ENCODE measurements around the gene INPP4A. TPM values are rescaled to one million over a fixed set of nuclear protein-coding genes. Genes with fewer than 3 reads are reported as not detected.
"Not testable (repeated sequence)": the region's sequence is repeated elsewhere in the genome, so short reads cannot be mapped to it uniquely, and the experiment has no call there.

The INPP4A gene
- polyA plus RNA-seq, 3 donors: 3.5 to 6.9 (median 4.9) TPM

- 92 to 93% (median 93%) methylated on average over 9 of the region's 9 CpGs for WGBS, 3 donors
- no peak overlapping the region for H3K27ac ChIP-seq (ENCODE audit: low read depth, low read length)
Measured at GRCh38 chr2:98578231-98578630, 133.6 kb downstream of the INPP4A start.

GRCh38 chr2:98579926-98580325 lies 135.3 kb downstream of the INPP4A start:
- WGBS, 3 donors: 84 to 86% (median 86%) methylated on average over 7 of the region's 7 CpGs
- no peak overlapping the region for H3K27ac ChIP-seq (ENCODE audit: low read depth, low read length)

GRCh38 chr2:98580656-98581284 lies 136.1 kb downstream of the INPP4A start:
- WGBS, 3 donors: 93 to 94% (median 93%) methylated on average over 10 of the region's 10 CpGs
- no peak overlapping the region for H3K27ac ChIP-seq (ENCODE audit: low read depth, low read length)

- H3K27ac ChIP-seq (ENCODE audit: low read depth, low read length): no peak overlapping the region
- 94 to 97% (median 96%) methylated on average over 9 of the region's 9 CpGs for WGBS, 3 donors
Measured at GRCh38 chr2:98582523-98582922, 137.9 kb downstream of the INPP4A start.

GRCh38 chr2:98583276-98583675 lies 138.6 kb downstream of the INPP4A start:
- no peak overlapping the region for H3K27ac ChIP-seq (ENCODE audit: low read depth, low read length)
- WGBS, 3 donors: 93 to 96% (median 93%) methylated on average over 7 of the region's 7 CpGs

- 82 to 92% (median 85%) methylated on average over 10 of the region's 10 CpGs for WGBS, 3 donors
Measured at GRCh38 chr2:98583816-98584618, 139.4 kb downstream of the INPP4A start.

GRCh38 chr2:98585386-98585785 lies 140.7 kb downstream of the INPP4A start:
- WGBS, 3 donors: 91 to 96% (median 94%) methylated on average over 10 of the region's 10 CpGs
- no peak overlapping the region for H3K27ac ChIP-seq (ENCODE audit: low read depth, low read length)

More at GRCh38 chr2:98583816-98584618, 139.4 kb downstream of the INPP4A start:
- no peak overlapping the region for H3K27ac ChIP-seq (ENCODE audit: low read depth, low read length)

GRCh38 chr2:98586551-98587140 lies 142.0 kb downstream of the INPP4A start:
- WGBS, 3 donors: 85 to 94% (median 90%) methylated on average over 6 of the region's 6 CpGs

GRCh38 chr2:98588880-98589431 lies 144.3 kb downstream of the INPP4A start:
- H3K27ac ChIP-seq (ENCODE audit: low read depth, low read length): no peak overlapping the region
- 77 to 83% (median 81%) methylated on average over 4 of the region's 4 CpGs for WGBS, 3 donors

More at GRCh38 chr2:98586551-98587140, 142.0 kb downstream of the INPP4A start:
- no peak overlapping the region for H3K27ac ChIP-seq (ENCODE audit: low read depth, low read length)

GRCh38 chr2:98589489-98589888 lies 144.8 kb downstream of the INPP4A start:
- WGBS, 3 donors: 96 to 97% (median 97%) methylated on average over 4 of the region's 4 CpGs
- no peak overlapping the region for H3K27ac ChIP-seq (ENCODE audit: low read depth, low read length)

GRCh38 chr2:98592565-98592964 lies 147.9 kb downstream of the INPP4A start:
- no peak overlapping the region for H3K27ac ChIP-seq (ENCODE audit: low read depth, low read length)
- WGBS, 3 donors: 95 to 98% (median 98%) methylated on average over 8 of the region's 8 CpGs

GRCh38 chr2:98594665-98595064 lies 150.0 kb downstream of the INPP4A start:
- WGBS, 3 donors: 67 to 85% (median 75%) methylated on average over 2 of the region's 4 CpGs
- not testable (repeated sequence) for H3K27ac ChIP-seq (ENCODE audit: low read depth, low read length)

- no peak overlapping the region for H3K27ac ChIP-seq (ENCODE audit: low read depth, low read length)
- 81 to 96% (median 93%) methylated on average over 1 of the region's 1 CpG for WGBS, 3 donors
Measured at GRCh38 chr2:98598781-98599428, 154.2 kb downstream of the INPP4A start.

GRCh38 chr2:98601532-98602132 lies 157.0 kb downstream of the INPP4A start:
- H3K27ac ChIP-seq (ENCODE audit: low read depth, low read length): no peak overlapping the region
- WGBS, 3 donors: 68 to 81% (median 77%) methylated on average over 3 of the region's 3 CpGs

GRCh38 chr2:98604547-98604946 lies 159.9 kb downstream of the INPP4A start:
- 75 to 87% (median 75%) methylated on average over 2 of the region's 2 CpGs for WGBS, 3 donors
- H3K27ac ChIP-seq (ENCODE audit: low read depth, low read length): no peak overlapping the region

GRCh38 chr2:98605076-98605475 lies 160.4 kb downstream of the INPP4A start:
- WGBS, 3 donors: 74 to 85% (median 78%) methylated on average over 3 of the region's 3 CpGs
- H3K27ac ChIP-seq (ENCODE audit: low read depth, low read length): no peak overlapping the region

- WGBS, 3 donors: 37 to 90% (median 89%) methylated on average over 7 of the region's 7 CpGs
- no peak overlapping the region for H3K27ac ChIP-seq (ENCODE audit: low read depth, low read length)
Measured at GRCh38 chr2:98606431-98606830, 161.8 kb downstream of the INPP4A start.

GRCh38 chr2:98607104-98607503 lies 162.4 kb downstream of the INPP4A start:
- no peak overlapping the region for H3K27ac ChIP-seq (ENCODE audit: low read depth, low read length)
- WGBS, 3 donors: 40 to 47% (median 46%) methylated on average over 6 of the region's 6 CpGs

Data from adipose tissue (tissue), 3 donors.